RWPE1 (cell line): ENCODE results near the gene CLEC4F.

Experiments used
- CTCF ChIA-PET: fragments of 350-600 bp; sonication (Branson Sonifier 250); formaldehyde crosslinking; extraction: SDS; loops from one replicate; lab custom pipeline; 2021; lab: Yijun Ruan, JAX
- POLR2A ChIA-PET: fragments of 400-600 bp; formaldehyde crosslinking; extraction: SDS; loops from one replicate; lab custom pipeline; 2020; ENCODE audit warnings: antibody characterized with exemption; ENCODE audit not compliant: low non-redundant PET; lab: Yijun Ruan, JAX
- DNase-seq: peaks from one replicate; pipeline ENCODE4 v3.0.0; 2012; ENCODE audit warnings: low spot score
- H3K27ac ChIP-seq: fragments of 450-650 bp; 2 replicates; pipeline ENCODE4 v1.5.1; 2017
- TF ChIP-seq, protein P1 (sequence below): fragments of 450-650 bp; conservative IDR thresholded peaks from 2 replicates; pipeline ENCODE4 v1.5.1; 2017; ENCODE audit warnings: low read depth, mild to moderate bottlenecking

CLEC4F gene

DNA sequence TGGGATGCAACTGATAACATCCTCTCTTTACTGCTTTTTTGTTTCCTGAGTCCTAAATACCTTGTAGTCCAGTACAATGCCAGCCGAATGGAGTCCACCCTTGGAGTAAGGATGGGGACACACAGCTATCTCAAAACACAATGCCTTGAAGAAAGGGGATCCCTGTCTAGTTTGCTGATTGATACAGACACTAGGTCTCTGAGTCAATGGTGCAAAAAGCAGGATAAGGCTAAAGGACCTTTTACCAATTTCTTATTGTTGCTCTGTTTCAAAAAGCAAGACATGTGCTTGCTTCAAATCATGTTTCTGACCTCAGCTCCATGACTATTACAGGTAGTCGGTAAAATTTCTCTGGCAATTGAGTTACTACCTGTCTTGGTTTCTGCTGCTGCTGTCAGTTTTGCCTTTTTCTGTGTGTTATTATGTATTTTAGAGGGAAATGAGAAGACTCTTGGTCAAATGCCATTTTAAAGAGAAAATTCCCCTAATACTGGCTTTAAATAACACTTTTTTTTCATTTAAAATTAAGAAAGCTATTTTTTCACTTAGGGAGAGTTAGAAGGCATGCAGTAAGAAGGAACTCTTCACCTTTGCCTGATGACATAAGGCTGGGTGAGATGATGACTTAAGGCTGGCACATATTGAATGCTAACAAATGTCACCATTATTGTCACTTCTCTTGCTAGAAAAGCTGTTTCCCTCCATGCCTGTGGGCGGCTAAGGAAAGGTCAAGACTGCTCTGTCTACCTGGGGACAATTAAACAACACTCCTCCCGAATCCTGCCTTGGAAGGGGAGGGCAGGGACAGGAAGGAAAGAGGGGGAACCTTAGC lies 25.0 kb downstream of the CLEC4F start:
- no peak overlapping the region for H3K27ac ChIP-seq
- DNase-seq = no peak
- TF ChIP-seq, protein P1, sequence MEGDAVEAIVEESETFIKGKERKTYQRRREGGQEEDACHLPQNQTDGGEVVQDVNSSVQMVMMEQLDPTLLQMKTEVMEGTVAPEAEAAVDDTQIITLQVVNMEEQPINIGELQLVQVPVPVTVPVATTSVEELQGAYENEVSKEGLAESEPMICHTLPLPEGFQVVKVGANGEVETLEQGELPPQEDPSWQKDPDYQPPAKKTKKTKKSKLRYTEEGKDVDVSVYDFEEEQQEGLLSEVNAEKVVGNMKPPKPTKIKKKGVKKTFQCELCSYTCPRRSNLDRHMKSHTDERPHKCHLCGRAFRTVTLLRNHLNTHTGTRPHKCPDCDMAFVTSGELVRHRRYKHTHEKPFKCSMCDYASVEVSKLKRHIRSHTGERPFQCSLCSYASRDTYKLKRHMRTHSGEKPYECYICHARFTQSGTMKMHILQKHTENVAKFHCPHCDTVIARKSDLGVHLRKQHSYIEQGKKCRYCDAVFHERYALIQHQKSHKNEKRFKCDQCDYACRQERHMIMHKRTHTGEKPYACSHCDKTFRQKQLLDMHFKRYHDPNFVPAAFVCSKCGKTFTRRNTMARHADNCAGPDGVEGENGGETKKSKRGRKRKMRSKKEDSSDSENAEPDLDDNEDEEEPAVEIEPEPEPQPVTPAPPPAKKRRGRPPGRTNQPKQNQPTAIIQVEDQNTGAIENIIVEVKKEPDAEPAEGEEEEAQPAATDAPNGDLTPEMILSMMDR = no peak
- POLR2A ChIA-PET = no interaction called here
- CTCF ChIA-PET = no interaction called here

- H3K27ac ChIP-seq = no peak overlapping the region
- DNase-seq = no peak
- TF ChIP-seq, protein P1 = no peak
- ChIA-PET POLR2A (no interaction called here), CTCF (interaction anchor here (0.7 kb wide), 1 partner anchor 114 kb away, joined by 3 read pairs; no protein-coding TSS in a partner anchor)
Measured at GRCh38 chr2:70793450-70793849, 26.9 kb downstream of the CLEC4F start.

GRCh38 chr2:70790136-70790828 lies 30.1 kb downstream of the CLEC4F start, which contains the start of gene FIGLA:
Gene FIGLA, minus strand, starts transcription at chr2:70790643. Its CDS starts 5 bp downstream, at chr2:70790638.
- TF ChIP-seq, protein P1 = no peak
- ChIA-PET POLR2A (no interaction called here), CTCF (interaction anchor here (0.5 to 1.7 kb wide), 7 partner anchors 80 to 173 kb away, joined by 3 to 13 read pairs (median 3); no protein-coding TSS in a partner anchor)
- no peak for DNase-seq
- no peak within 1 kb of the TSS for H3K27ac ChIP-seq

DNA sequence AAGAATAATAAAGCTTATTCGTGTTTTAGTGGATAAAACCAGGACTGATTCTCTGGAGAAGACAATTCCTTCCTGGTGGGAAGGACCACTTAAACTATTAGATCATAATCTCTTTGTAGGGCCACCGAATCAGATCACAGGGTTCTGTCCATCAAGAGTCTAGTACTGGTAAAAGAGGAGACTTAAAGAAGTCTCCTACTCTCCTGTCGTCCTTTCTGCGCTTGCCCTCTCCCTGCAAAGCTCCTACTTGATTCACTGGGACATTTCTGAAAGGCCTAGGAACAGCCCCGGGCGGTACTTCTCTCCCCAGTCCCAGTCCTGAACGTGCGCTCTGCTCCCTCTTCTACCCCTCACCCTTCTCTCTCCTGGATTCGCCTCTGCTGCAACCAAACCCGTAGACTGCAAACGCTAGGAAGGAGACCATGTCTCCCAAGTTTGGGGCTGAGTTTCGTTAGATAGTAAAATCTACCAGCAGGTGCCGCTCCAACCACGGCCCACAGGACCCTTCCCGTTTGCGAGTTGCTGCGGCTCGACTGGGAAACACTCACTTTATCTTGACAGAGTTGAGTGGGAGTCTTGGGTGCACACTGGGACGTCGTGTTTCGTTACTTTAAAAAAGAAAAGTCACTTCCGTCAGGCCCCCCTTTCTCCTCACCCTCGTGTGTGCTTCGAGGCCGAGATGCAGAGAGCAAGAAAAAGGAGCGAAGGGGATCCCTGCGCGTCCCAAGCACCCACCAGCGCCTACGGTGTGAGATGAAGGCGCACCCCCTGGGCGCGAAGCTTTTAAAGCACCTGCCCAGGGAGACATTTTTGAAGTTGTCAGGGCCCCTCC lies 30.9 kb downstream of the CLEC4F start:
- no peak overlapping the region for H3K27ac ChIP-seq
- CTCF ChIA-PET = interaction anchor here (0.5 to 1.7 kb wide), 17 partner anchors 16 to 491 kb away, joined by 3 to 13 read pairs (median 3); partner anchors contain the start of gene ADD2
- POLR2A ChIA-PET = no interaction called here
- peak; percentile 61 for DNase-seq
- TF ChIP-seq, protein P1 = peak; percentile 60

DNA sequence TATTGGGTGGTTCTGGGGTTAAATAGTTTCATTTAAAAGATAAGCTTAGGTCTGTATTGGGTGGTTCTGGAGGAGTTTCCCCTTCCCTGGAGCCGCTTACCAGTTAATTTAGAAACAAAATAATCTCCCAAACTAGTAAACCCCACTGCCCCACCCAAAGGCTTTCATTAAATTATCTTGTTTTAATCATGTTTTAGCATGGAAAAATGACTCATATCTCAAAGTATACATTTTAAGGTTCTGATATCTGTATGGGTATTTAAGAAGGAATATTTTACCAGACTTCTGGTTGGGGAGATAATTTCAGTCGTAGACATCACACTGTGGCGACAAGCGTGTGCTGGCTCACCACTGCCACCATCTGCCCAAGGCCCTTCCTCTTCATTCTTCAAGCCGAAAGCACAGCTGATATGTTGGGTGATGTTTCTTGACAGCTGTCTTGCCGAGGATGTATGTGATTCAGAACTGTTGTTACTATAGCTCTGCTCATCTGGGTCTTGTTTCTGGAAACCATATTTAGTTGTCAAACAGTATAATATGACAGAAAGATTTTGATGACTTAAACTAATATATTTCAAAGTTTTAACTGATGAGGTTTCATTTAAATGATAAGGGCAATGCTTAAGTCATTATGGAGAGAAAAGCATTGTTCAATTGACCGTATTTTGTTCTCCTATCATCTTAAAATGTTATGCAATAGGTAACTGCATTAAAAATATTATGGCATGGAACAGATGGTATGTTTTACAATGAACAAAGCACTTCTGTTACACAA lies 35.1 kb downstream of the CLEC4F start:
- TF ChIP-seq, protein P1 = no peak
- POLR2A ChIA-PET = no interaction called here
- H3K27ac ChIP-seq = no peak overlapping the region
- CTCF ChIA-PET = interaction anchor here (0.5 to 0.9 kb wide), 6 partner anchors 17 to 453 kb away, joined by 3 to 12 read pairs (median 4); partner anchors contain the start of gene ADD2
- DNase-seq = peak; percentile 34
